Stomach smooth muscle (tissue), 2 donors: Measurements from ENCODE around the gene RDX.
"Not testable (repeated sequence)": the region's sequence is repeated elsewhere in the genome, so short reads cannot be mapped to it uniquely, and the experiment has no call there.

ENCODE experiments used
- H3K27ac ChIP-seq: one replicate; pipeline ENCODE4 v1.7.0; 2013; ENCODE audit warnings: mild to moderate bottlenecking, low read length, inconsistent platforms
- H3K27me3 ChIP-seq, 2 donors: one replicate each; pipeline ENCODE4 v1.7.0; 2013; ENCODE audit warnings: low read length in 2 of 2; ENCODE audit not compliant: insufficient read depth in 2 of 2, control insufficient read depth in 1 of 2
- H3K36me3 ChIP-seq, 2 donors: one replicate each; pipeline ENCODE4 v1.7.0; 2013; ENCODE audit warnings: low read length in 2 of 2; ENCODE audit not compliant: control insufficient read depth in 2 of 2, insufficient read depth in 2 of 2
- H3K4me1 ChIP-seq: one replicate; pipeline ENCODE4 v1.7.0; 2013; ENCODE audit warnings: low read length; ENCODE audit not compliant: control insufficient read depth, insufficient read depth
- H3K4me3 ChIP-seq, 2 donors: one replicate each; pipeline ENCODE4 v1.7.0; 2013; ENCODE audit warnings: low read length in 2 of 2
- H3K9ac ChIP-seq, 2 donors: one replicate each; pipeline ENCODE4 v1.7.0; 2013; ENCODE audit warnings: low read length in 2 of 2, mild to moderate bottlenecking in 1 of 2
- H3K9me3 ChIP-seq, 2 donors: one replicate each; pipeline ENCODE4 v1.7.0; 2013; ENCODE audit warnings: low read length in 2 of 2; ENCODE audit not compliant: control insufficient read depth in 2 of 2
- donor health status: healthy.
- donor health status: Pancreatic carcinoma.

Gene RDX

GRCh38 chr11:110199184-110199981, 97.0 kb downstream of the RDX start:
- H3K4me1 ChIP-seq = no peaks in the 10 kb centered on the region
- no peaks in the 10 kb centered on the region for H3K27me3 ChIP-seq
- H3K9me3 ChIP-seq = no peaks in the 10 kb centered on the region
- H3K36me3 ChIP-seq = no peaks in the 10 kb centered on the region
- no peak overlapping the region for H3K27ac ChIP-seq
- H3K4me3 ChIP-seq = no peak overlapping the region
- H3K9ac ChIP-seq = no peak overlapping the region

DNA sequence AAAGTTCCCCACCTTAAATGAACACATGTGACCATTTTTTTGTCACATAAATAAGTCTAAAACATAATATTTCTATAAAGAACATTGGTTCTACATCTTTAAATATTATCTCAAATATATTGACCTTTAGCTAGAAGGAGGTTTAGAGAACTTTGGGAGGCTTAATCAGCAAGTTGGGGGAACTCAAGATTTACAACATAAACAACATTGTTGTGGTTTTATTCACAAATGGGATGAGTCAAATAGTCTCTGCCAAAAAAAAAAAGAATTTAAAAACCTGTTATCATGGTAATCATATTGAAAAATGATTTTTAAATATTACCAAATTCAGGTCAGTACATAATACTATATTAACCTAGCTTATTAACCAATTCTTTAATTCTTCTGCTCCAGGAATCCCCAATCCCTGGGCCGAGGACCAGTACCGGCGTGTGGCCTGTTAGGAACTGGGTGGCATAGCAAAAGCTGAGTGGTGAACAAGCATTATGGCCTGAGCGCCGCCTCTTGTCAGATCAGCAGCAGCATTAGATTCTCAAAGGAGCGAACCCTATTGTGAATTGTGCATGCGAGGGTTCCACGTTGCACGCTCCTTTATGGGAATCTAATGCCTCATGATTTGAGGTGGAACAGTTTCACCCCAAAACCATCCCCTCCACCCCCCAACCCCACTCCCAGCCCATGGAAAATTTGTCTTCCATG, 98.2 kb downstream of the RDX start:
- Histone ChIP-seq H3K9me3 (no peaks in the 10 kb centered on the region), H3K4me1 (no peaks in the 10 kb centered on the region), H3K9ac (no peak overlapping the region), H3K4me3 (no peak overlapping the region), H3K36me3 (no peaks in the 10 kb centered on the region), H3K27ac (no peak overlapping the region), H3K27me3 (no peaks in the 10 kb centered on the region)

- H3K27ac ChIP-seq = no peak overlapping the region
- no peak overlapping the region for H3K4me3 ChIP-seq
- no peaks in the 10 kb centered on the region for H3K27me3 ChIP-seq
- no peaks in the 10 kb centered on the region for H3K9me3 ChIP-seq
- no peaks in the 10 kb centered on the region for H3K36me3 ChIP-seq
- H3K4me1 ChIP-seq = no peaks in the 10 kb centered on the region
- H3K9ac ChIP-seq = no peak overlapping the region
Observed at GRCh38 chr11:110196884-110197420, 99.5 kb downstream of the RDX start.

DNA sequence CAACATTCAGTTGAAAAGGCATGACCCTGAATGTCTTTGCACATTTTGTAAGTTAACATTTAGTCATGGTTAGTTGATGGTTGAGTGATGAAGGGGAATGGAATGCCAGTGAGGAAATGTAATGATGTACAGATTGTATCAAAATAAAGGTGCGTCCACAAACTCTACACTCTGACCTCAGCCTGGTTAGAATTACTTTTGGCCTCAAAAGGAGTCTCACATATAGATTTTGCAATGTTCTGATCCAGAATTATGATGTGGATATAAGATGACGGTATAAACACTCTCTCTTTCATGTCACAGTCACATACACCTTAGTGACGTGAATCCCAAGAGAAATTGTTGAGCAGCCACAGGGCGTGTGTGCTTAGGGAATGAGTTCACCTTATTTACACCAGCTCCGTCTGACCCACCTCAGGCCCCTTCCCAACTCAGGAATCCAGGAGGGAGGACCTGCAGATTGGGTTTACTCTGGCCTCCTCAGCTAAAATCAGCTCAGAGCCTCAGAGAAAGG, 100.1 kb downstream of the RDX start:
- Histone ChIP-seq H3K9ac (no peak overlapping the region), H3K9me3 (no peaks in the 10 kb centered on the region), H3K27ac (no peak overlapping the region), H3K36me3 (no peaks in the 10 kb centered on the region), H3K4me1 (no peaks in the 10 kb centered on the region), H3K27me3 (no peaks in the 10 kb centered on the region), H3K4me3 (no peak overlapping the region)

DNA sequence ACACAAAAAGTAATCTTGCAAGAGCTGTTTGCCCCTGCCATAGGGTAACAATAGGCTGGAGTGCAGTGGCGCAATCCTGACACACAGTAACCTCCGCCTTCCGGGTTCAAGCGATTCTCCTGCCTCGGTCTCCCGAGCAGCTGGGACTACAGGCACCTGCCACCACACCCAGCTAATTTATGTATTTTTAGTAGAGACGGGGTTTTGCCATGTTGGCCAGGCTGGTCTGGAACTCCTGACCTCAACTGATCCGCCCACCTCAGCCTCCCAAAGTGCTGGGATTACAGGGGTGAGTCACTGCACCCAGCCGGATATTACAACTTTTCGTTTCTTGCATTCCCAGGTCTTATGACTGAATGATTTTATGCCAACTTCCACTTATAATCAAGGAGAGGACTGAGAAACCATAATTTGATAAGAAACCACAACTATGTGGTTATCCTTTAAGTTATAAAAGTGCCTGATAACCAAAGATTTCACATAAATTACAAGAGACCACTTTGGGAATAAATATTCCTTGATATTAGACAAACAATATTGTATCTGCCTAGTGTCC, 102.1 kb downstream of the RDX start:
- H3K4me3 ChIP-seq, H3K27ac ChIP-seq, H3K9ac ChIP-seq, H3K4me1 ChIP-seq, H3K27me3 ChIP-seq, H3K36me3 ChIP-seq, H3K9me3 ChIP-seq: not testable (repeated sequence)

DNA sequence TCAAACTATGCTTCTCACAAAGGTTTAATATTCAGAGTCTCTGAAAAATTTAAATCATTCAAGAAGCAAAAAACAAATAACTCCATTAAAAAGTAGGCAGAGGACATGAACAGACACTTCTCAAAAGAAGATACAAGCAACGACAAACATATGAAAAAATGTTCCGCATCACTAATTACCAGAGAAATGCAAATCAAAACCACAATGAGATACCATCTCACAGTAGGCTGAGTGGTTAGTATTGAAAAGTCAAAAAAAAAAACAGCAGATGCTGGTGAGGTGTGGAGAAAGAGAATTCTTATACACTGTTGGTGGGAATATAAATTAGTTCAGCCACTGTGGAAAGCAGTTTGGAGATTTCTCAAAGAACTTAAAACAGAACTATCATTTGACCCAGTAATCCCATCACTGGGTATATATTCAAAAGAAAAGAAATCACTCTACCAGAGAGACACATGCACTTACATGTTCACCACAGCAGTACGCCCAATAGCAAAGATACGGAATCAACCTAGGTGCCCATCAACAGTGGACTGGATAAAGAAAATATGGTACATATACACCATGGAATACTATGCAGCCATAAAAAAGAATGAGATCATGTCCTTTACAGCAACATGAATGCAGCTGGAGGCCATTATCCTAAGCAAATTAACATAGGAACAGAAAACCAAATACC, 103.7 kb downstream of the RDX start:
- H3K9me3 ChIP-seq, H3K36me3 ChIP-seq, H3K27ac ChIP-seq, H3K9ac ChIP-seq, H3K27me3 ChIP-seq, H3K4me1 ChIP-seq, H3K4me3 ChIP-seq: not testable (repeated sequence)

- H3K36me3 ChIP-seq = no peaks in the 10 kb centered on the region
- no peaks in the 10 kb centered on the region for H3K4me1 ChIP-seq
- no peaks in the 10 kb centered on the region for H3K9me3 ChIP-seq
- H3K27me3 ChIP-seq = no peaks in the 10 kb centered on the region
- H3K27ac ChIP-seq = no peak overlapping the region
- H3K4me3 ChIP-seq = no peak overlapping the region
- no peak overlapping the region for H3K9ac ChIP-seq
Observed at GRCh38 chr11:110190885-110191284, 105.5 kb downstream of the RDX start.

DNA sequence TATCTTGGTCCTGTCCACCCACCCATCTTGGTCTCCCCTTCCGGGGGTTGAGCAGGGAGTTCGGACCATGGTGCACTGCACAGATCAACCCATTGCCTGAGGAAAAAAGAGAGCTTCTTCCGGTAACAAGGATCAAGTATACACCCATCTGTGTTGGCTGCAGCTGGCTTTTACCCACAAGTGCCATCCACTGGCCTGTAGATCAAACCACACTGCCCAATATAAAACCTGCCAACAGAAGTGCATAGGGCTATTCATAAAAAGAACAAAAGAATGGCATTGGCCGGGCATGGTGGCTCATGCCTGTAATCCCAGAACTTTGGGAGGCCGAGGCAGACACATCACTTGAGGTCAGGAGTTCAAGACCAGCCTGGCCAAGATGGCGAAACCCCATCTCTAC, 108.7 kb downstream of the RDX start:
- no peaks in the 10 kb centered on the region for H3K9me3 ChIP-seq

DNA sequence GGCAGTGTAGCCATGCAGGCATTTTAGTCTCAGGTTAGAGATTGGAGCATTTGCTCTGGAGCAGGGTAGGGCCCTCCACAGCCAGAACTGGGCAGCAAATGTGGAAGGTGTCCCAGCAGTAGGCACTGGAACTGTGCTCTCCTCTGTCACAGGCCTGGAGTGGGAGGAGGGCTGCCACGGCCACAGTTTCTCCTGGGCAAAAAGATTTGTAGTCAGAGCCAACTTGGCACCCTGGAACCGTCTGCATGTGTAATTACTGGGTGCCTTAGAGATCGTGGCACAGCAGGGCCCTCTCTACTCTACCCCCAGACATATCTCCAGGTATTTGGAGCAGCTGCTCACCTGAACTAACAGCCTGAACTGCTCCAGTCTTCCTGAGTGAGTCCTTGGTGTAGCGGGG, 109.5 kb downstream of the RDX start:
- H3K9me3 ChIP-seq = no peaks in the 10 kb centered on the region
- H3K27me3 ChIP-seq = no peaks in the 10 kb centered on the region
- H3K9ac ChIP-seq = no peak overlapping the region
- H3K4me1 ChIP-seq = no peaks in the 10 kb centered on the region
- no peaks in the 10 kb centered on the region for H3K36me3 ChIP-seq
- no peak overlapping the region for H3K27ac ChIP-seq
- no peak overlapping the region for H3K4me3 ChIP-seq

More for the DNA sequence above, 108.7 kb downstream of the RDX start:
- H3K27ac ChIP-seq = no peak overlapping the region
- H3K4me3 ChIP-seq = no peak overlapping the region
- H3K36me3 ChIP-seq = no peaks in the 10 kb centered on the region
- no peaks in the 10 kb centered on the region for H3K4me1 ChIP-seq
- no peaks in the 10 kb centered on the region for H3K27me3 ChIP-seq
- H3K9ac ChIP-seq = no peak overlapping the region

DNA sequence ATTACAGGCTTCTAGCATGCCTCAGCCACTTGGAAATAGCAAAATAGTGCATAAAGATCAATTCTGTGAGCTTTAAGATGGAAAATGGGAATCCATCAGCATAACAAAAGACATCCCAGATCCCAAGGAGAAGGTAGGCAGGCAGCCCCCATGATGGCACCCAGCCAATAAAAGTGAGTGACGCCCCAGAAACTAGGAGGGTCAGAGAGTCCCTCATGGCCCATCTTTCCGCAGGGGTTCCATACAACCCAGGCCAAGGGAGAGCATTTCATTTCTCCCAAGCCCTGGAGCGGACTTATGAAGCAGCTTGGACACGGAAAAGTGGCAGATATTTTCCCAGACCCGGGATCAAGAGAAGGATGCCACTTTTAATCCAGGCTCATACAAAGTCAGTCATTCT, 110.0 kb downstream of the RDX start:
- no peaks in the 10 kb centered on the region for H3K36me3 ChIP-seq
- no peak overlapping the region for H3K9ac ChIP-seq
- H3K4me1 ChIP-seq = no peaks in the 10 kb centered on the region
- no peaks in the 10 kb centered on the region for H3K9me3 ChIP-seq
- H3K27me3 ChIP-seq = no peaks in the 10 kb centered on the region
- no peak overlapping the region for H3K4me3 ChIP-seq
- H3K27ac ChIP-seq = no peak overlapping the region
